Liver (tissue), 9 donors: ENCODE data around the gene KCNS1. TPM values are rescaled to one million over a fixed set of nuclear protein-coding genes. Genes with fewer than 3 reads are reported as not detected.

Experiments
- DNase-seq: peaks from one replicate; pipeline ENCODE4 v3.0.0-alpha.2; 2017; ENCODE audit warnings: low spot score
- H3K27ac ChIP-seq, 2 donors: one replicate each; pipeline ENCODE4 v1.7.0; 2013; ENCODE audit warnings: inconsistent platforms in 2 of 2, low read length in 2 of 2, control low read depth in 1 of 2, low read depth in 1 of 2, mild to moderate bottlenecking in 1 of 2
- H3K27me3 ChIP-seq, 4 donors: one replicate each; pipeline versions ENCODE4 v1.6.1 to v1.7.0; 2013; ENCODE audit warnings: low read length in 3 of 4, inconsistent platforms in 1 of 4, mild to moderate bottlenecking in 1 of 4, moderate library complexity in 1 of 4; ENCODE audit not compliant: control insufficient read depth in 4 of 4, insufficient read depth in 4 of 4
- H3K36me3 ChIP-seq, 4 donors: one replicate each; pipeline versions ENCODE4 v1.6.1 to v1.7.0; 2013; ENCODE audit warnings: low read length in 3 of 4, mild to moderate bottlenecking in 3 of 4, low read depth in 1 of 4, moderate library complexity in 1 of 4; ENCODE audit not compliant: control insufficient read depth in 4 of 4, insufficient read depth in 3 of 4
- H3K4me1 ChIP-seq, 4 donors: one replicate each; pipeline versions ENCODE4 v1.6.1 to v1.7.0; 2013; ENCODE audit warnings: low read length in 3 of 4, mild to moderate bottlenecking in 3 of 4, moderate library complexity in 1 of 4; ENCODE audit not compliant: control insufficient read depth in 4 of 4, insufficient read depth in 4 of 4
- H3K4me3 ChIP-seq, 3 donors: one replicate each; pipeline versions ENCODE4 v1.6.1 to v1.7.0; 2013; ENCODE audit warnings: low read length in 3 of 3, control low read depth in 1 of 3, low read depth in 1 of 3, mild to moderate bottlenecking in 1 of 3
- H3K9ac ChIP-seq, 2 donors: one replicate each; pipeline ENCODE4 v1.7.0; 2013; ENCODE audit warnings: low read length in 2 of 2, mild to moderate bottlenecking in 2 of 2, moderate library complexity in 2 of 2, control low read depth in 1 of 2, low read depth in 1 of 2
- H3K9me3 ChIP-seq, 4 donors: one replicate each; pipeline versions ENCODE4 v1.6.1 to v1.7.0; 2013; ENCODE audit warnings: low read length in 3 of 4; ENCODE audit not compliant: control insufficient read depth in 4 of 4
- EGR1 ChIP-seq, 2 donors: IDR thresholded peaks; 2 replicates each; pipeline ENCODE4 v1.6.1; 2016 to 2018; ENCODE audit warnings: antibody characterized with exemption in 2 of 2, low read depth in 2 of 2
- FOXA1 ChIP-seq: IDR thresholded peaks from 2 replicates; pipeline ENCODE4 v1.6.1; 2016; ENCODE audit warnings: antibody characterized with exemption
- FOXA2 ChIP-seq: IDR thresholded peaks from 2 replicates; pipeline ENCODE4 v1.6.1; 2016; ENCODE audit warnings: antibody characterized with exemption
- HNF4A ChIP-seq, 2 donors: conservative IDR thresholded peaks; 2 replicates each; pipeline ENCODE4 v1.6.1; 2016; ENCODE audit warnings: antibody characterized with exemption in 2 of 2, mild to moderate bottlenecking in 2 of 2
- HNF4G ChIP-seq: IDR thresholded peaks from 2 replicates; pipeline ENCODE4 v1.6.1; 2016; ENCODE audit warnings: antibody characterized with exemption
- JUND ChIP-seq, 2 donors: IDR thresholded peaks; 2 replicates each; pipeline ENCODE4 v1.6.1; 2016; ENCODE audit warnings: antibody characterized with exemption in 2 of 2
- NR2F2 ChIP-seq: IDR thresholded peaks from 2 replicates; pipeline ENCODE4 v1.6.1; 2016; ENCODE audit warnings: antibody characterized with exemption
- RAD21 ChIP-seq, 2 donors: IDR thresholded peaks; 2 replicates each; pipeline ENCODE4 v1.6.1; 2016; ENCODE audit warnings: antibody characterized with exemption in 2 of 2, mild to moderate bottlenecking in 2 of 2
- REST ChIP-seq: IDR thresholded peaks from 2 replicates; pipeline ENCODE4 v1.6.1; 2016; ENCODE audit warnings: antibody characterized with exemption, mild to moderate bottlenecking
- RXRA ChIP-seq, 2 donors: IDR thresholded peaks; 2 replicates each; pipeline ENCODE4 v1.6.1; 2017 to 2018; ENCODE audit warnings: antibody characterized with exemption in 2 of 2, mild to moderate bottlenecking in 1 of 2
- SP1 ChIP-seq: IDR thresholded peaks from 2 replicates; pipeline ENCODE4 v1.6.1; 2018; ENCODE audit warnings: antibody characterized with exemption, mild to moderate bottlenecking
- TAF1 ChIP-seq: conservative IDR thresholded peaks from 2 replicates; pipeline ENCODE4 v1.6.1; 2016; ENCODE audit warnings: antibody characterized with exemption, mild to moderate bottlenecking
- YY1 ChIP-seq: IDR thresholded peaks from 2 replicates; pipeline ENCODE4 v1.6.1; 2016; ENCODE audit warnings: antibody characterized with exemption, mild to moderate bottlenecking
- WGBS: extraction: QIAGEN DNeasy Blood & Tissue Kit; methylation state at CpG from one replicate; pipeline ENCODE4 v1.1.7; 2013; 5-methylcytosine and 5-hydroxymethylcytosine counted together
- polyA plus RNA-seq, 2 donors: library from polyadenylated mRNA; stranded (reverse) in 1 of 2; unstranded in 1 of 2; fragments of 200-250 nt in 1 of 2; fragments of >200 nt in 1 of 2; fragmentation: Nextera tagmentation in 1 of 2; extraction: Ambion mirVana in 1 of 2; gene quantifications; one replicate each; pipeline versions ENCODE4 v1.2.1 to v1.2.3, GENCODE V29; 2013 to 2015
- total RNA-seq, 2 donors: library from RNA; depleted of rRNA; stranded (reverse); fragments of >200 nt; gene quantifications; one replicate each; pipeline ENCODE4 v1.2.3, GENCODE V29; 2014
- TF ChIP-seq, protein P1 (sequence below): fragments of 150-350 bp; IDR thresholded peaks from 2 replicates; pipeline ENCODE4 v1.5.1; 2017; ENCODE audit warnings: improper control_type of control experiment, low read depth, low read length; ENCODE audit not compliant: missing input control
- TF ChIP-seq, protein P2 (sequence below): IDR thresholded peaks from 2 replicates; pipeline ENCODE4 v1.6.1; 2016; ENCODE audit warnings: antibody characterized with exemption
- TF ChIP-seq, protein P3 (sequence below): IDR thresholded peaks from 2 replicates; pipeline ENCODE4 v1.6.1; 2016; ENCODE audit warnings: antibody characterized with exemption
- TF ChIP-seq, protein P4 (sequence below): IDR thresholded peaks from 2 replicates; pipeline ENCODE4 v1.6.1; 2016; ENCODE audit warnings: antibody characterized with exemption
- donor health status: healthy.
- donor health status: healthy.
- donor health status: healthy.
- donor health status: healthy.
- donor health status: healthy.

The KCNS1 gene
- total and polyA plus RNA-seq, 4 donors, result 0.02 to 0.09 TPM; not detected in 2

- DNase-seq, result no peak
- Histone ChIP-seq H3K4me3 (no peak overlapping the region), H3K36me3 (no peaks in the 10 kb centered on the region), H3K4me1 (no peaks in the 10 kb centered on the region), H3K9me3 (no peaks in the 10 kb centered on the region), H3K9ac (no peak overlapping the region), H3K27me3 (peaks cover 0 to 16% (median 3%) of the 10 kb centered on the region in 4 donors), H3K27ac (no peak overlapping the region)
- 67% methylated on average over 2 of the region's 2 CpGs for whole genome bisulfite sequencing
- TF ChIP-seq EGR1 (IDR thresholded peaks at IDR 0.05; ENCODE audit: low read depth in 2 of 2) (no peak), HNF4A (conservative IDR thresholded peaks at IDR 0.05) (no peak), RXRA (IDR thresholded peaks at IDR 0.05) (no peak), FOXA2 (no peak)
- TF ChIP-seq, protein P1, sequence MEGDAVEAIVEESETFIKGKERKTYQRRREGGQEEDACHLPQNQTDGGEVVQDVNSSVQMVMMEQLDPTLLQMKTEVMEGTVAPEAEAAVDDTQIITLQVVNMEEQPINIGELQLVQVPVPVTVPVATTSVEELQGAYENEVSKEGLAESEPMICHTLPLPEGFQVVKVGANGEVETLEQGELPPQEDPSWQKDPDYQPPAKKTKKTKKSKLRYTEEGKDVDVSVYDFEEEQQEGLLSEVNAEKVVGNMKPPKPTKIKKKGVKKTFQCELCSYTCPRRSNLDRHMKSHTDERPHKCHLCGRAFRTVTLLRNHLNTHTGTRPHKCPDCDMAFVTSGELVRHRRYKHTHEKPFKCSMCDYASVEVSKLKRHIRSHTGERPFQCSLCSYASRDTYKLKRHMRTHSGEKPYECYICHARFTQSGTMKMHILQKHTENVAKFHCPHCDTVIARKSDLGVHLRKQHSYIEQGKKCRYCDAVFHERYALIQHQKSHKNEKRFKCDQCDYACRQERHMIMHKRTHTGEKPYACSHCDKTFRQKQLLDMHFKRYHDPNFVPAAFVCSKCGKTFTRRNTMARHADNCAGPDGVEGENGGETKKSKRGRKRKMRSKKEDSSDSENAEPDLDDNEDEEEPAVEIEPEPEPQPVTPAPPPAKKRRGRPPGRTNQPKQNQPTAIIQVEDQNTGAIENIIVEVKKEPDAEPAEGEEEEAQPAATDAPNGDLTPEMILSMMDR, result no peak
Observed at GRCh38 chr20:45128099-45128498, 27.2 kb upstream of the KCNS1 start.

DNA sequence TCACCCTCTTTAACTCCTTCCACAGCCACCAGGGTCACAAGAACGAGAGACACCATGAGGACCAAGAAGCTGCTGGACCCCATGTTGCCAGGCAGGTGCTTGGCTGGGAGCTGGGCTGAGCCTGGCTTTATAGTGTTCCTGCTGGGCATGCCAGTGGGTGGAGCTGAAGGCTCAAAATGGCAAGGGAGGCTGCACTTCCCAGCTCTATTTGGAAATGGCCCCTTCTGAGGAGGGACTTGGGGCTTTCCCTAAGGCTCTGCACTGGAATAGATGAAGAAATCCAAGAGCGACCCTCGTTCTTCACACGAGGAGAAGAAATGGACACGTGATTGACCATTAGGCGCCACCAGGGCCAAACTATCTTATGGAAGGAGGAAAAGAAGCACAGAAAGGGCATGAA lies 23.4 kb upstream of the KCNS1 start, which contains the start of gene WFDC12:
WFDC12 (minus strand) TSS at position 101 of the 400 bp plus-strand sequence; CDS start at position 83, 18 bp downstream.
- no peaks in the 10 kb centered on the region for H3K4me1 ChIP-seq

More for the DNA sequence above, 23.4 kb upstream of the KCNS1 start, which contains the start of gene WFDC12:
- TF ChIP-seq NR2F2 (no peak), RAD21 (IDR thresholded peaks at IDR 0.05) (no peak), REST (no peak), TAF1 (no peak), JUND (IDR thresholded peaks at IDR 0.05) (no peak), FOXA1 (no peak), FOXA2 (no peak), HNF4A (conservative IDR thresholded peaks at IDR 0.05) (no peak), SP1 (no peak), YY1 (no peak), HNF4G (no peak)
- TF ChIP-seq, protein P2, sequence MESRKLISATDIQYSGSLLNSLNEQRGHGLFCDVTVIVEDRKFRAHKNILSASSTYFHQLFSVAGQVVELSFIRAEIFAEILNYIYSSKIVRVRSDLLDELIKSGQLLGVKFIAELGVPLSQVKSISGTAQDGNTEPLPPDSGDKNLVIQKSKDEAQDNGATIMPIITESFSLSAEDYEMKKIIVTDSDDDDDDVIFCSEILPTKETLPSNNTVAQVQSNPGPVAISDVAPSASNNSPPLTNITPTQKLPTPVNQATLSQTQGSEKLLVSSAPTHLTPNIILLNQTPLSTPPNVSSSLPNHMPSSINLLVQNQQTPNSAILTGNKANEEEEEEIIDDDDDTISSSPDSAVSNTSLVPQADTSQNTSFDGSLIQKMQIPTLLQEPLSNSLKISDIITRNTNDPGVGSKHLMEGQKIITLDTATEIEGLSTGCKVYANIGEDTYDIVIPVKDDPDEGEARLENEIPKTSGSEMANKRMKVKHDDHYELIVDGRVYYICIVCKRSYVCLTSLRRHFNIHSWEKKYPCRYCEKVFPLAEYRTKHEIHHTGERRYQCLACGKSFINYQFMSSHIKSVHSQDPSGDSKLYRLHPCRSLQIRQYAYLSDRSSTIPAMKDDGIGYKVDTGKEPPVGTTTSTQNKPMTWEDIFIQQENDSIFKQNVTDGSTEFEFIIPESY, result no peak
- TF ChIP-seq, protein P3, sequence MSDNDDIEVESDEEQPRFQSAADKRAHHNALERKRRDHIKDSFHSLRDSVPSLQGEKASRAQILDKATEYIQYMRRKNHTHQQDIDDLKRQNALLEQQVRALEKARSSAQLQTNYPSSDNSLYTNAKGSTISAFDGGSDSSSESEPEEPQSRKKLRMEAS, result no peak
- TF ChIP-seq, protein P4, sequence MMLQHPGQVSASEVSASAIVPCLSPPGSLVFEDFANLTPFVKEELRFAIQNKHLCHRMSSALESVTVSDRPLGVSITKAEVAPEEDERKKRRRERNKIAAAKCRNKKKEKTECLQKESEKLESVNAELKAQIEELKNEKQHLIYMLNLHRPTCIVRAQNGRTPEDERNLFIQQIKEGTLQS, result no peak
- TF ChIP-seq, protein P1, result no peak
- 82% methylated on average over 6 of the region's 6 CpGs for WGBS
- DNase-seq, result no peak
- Histone ChIP-seq H3K9ac (no peak within 1 kb of the TSS), H3K27ac (no peak within 1 kb of the TSS), H3K36me3 (no peaks in the 10 kb centered on the region), H3K27me3 (peaks cover 0 to 16% (median 1%) of the 10 kb centered on the region in 4 donors), H3K9me3 (no peaks in the 10 kb centered on the region), H3K4me3 (no peak within 1 kb of the TSS)
